Panc1 (cell line): Measurements from ENCODE around the gene RPL13. TPM values are rescaled to one million over a fixed set of nuclear protein-coding genes. Genes with fewer than 3 reads are reported as not detected.
A peak's percentile ranks its signal among the peaks of the same experiment; 100 is the strongest.

Experiments used
- ATAC-seq: fragments of 200-7000 bp; cut with Tn5 transposase; 2 replicates; pipeline ENCODE4 v1.9.1; 2020; ENCODE audit warnings: mild to moderate bottlenecking, moderate library complexity
- BruUV-seq: library from RNA; stranded (reverse); fragments of 400-500 nt; replicated peaks from 2 replicates; lab custom pipeline; 2021; lab: Mats Ljungman, UMichigan
- CTCF ChIA-PET: fragments of 300-600 bp; sonication (Branson Sonifier 250); formaldehyde crosslinking; loops from one replicate; lab custom pipeline; 2022; ENCODE audit warnings: antibody characterized with exemption; lab: Charles Lee
- POLR2A ChIA-PET: fragments of 300-600 bp; sonication (Branson Sonifier 250); formaldehyde crosslinking; loops from one replicate; lab custom pipeline; 2022; ENCODE audit warnings: antibody characterized with exemption; lab: Charles Lee
- DNase-seq: peaks from one replicate; pipeline ENCODE4 v3.0.0-alpha.2; 2010; ENCODE audit warnings: low read depth, low spot score
- H3K27ac ChIP-seq: 2 replicates; pipeline ENCODE4 v1.5.1; 2011; ENCODE audit warnings: mild to moderate bottlenecking, low read length, inconsistent platforms
- H3K27me3 ChIP-seq: fragments of 200-500 bp; sonication (Bioruptor generic); 2 replicates; pipeline ENCODE4 v1.6.0; 2014; ENCODE audit warnings: low read length, inconsistent platforms; ENCODE audit not compliant: control insufficient read depth, insufficient read depth
- H3K36me3 ChIP-seq: fragments of 200-500 bp; sonication (Bioruptor generic); 2 replicates; pipeline ENCODE4 v1.5.1; 2014; ENCODE audit warnings: inconsistent platforms, mild to moderate bottlenecking, low read length, moderate library complexity; ENCODE audit not compliant: control insufficient read depth, insufficient read depth
- H3K4me1 ChIP-seq: 2 replicates; pipeline ENCODE4 v1.5.1; 2011; ENCODE audit warnings: inconsistent platforms, mild to moderate bottlenecking, low read length, moderate library complexity; ENCODE audit not compliant: control insufficient read depth, insufficient read depth
- H3K4me3 ChIP-seq, 2 experiments: 2 replicates each; pipeline ENCODE4 v1.5.1; 2011 to 2012; ENCODE audit warnings: low read depth in 2 of 2, low read length in 2 of 2, mild to moderate bottlenecking in 2 of 2, inconsistent platforms in 1 of 2, moderate library complexity in 1 of 2
- H3K9me3 ChIP-seq: fragments of 200-500 bp; sonication (Bioruptor generic); 2 replicates; pipeline ENCODE4 v1.5.1; 2014; ENCODE audit warnings: low read depth, mild to moderate bottlenecking, inconsistent platforms, low read length, moderate library complexity; ENCODE audit not compliant: control insufficient read depth, insufficient read depth
- CTCF ChIP-seq: fragments of 450-650 bp; IDR thresholded peaks from 2 replicates; pipeline ENCODE4 v1.5.1; 2017; ENCODE audit warnings: mild to moderate bottlenecking
- POLR2AphosphoS5 ChIP-seq: IDR thresholded peaks from 2 replicates; pipeline ENCODE4 v1.6.1; 2012; ENCODE audit warnings: mild to moderate bottlenecking, low read depth, low read length, moderate library complexity
- REST ChIP-seq, 2 experiments: IDR thresholded peaks; 2 replicates each; pipeline ENCODE4 v1.6.1; 2011 to 2012; ENCODE audit warnings: low read depth in 2 of 2, control low read depth in 1 of 2, low read length in 1 of 2, mild to moderate bottlenecking in 1 of 2, moderate library complexity in 1 of 2; ENCODE audit not compliant: insufficient read depth in 1 of 2
- SIN3A ChIP-seq: IDR thresholded peaks from 2 replicates; pipeline ENCODE4 v1.6.1; 2012; ENCODE audit warnings: low read depth, mild to moderate bottlenecking, low read length, moderate library complexity, borderline replicate concordance; ENCODE audit not compliant: insufficient read depth
- TCF7L2 ChIP-seq: IDR thresholded peaks from 2 replicates; pipeline ENCODE4 v1.6.1; 2011; ENCODE audit warnings: mild to moderate bottlenecking, low read depth, low read length, inconsistent platforms
- in situ Hi-C: cut with HindIII; loops from 2 replicates; pipeline ENCODE4 v1.10.0; 2016; ENCODE audit warnings: low sequenced_read_pairs, low pct_unique_long_range_greater_than_20kb
- intact Hi-C: fragments of 100-400 bp; cut with micrococcal nuclease; formaldehyde crosslinking; loops from one replicate; pipeline ENCODE4 v1.10.0; 2022; ENCODE audit not compliant: unreplicated experiment
- total RNA-seq: library from RNA; stranded (reverse); gene quantifications from one replicate; pipeline ENCODE4 v1.2.1, GENCODE V29; 2021; ENCODE audit not compliant: unreplicated experiment

The RPL13 gene
- total RNA-seq, 1 experiment from 2014 or later, result 965 TPM

- ChIA-PET POLR2A (no interaction called here), CTCF (no interaction called here)
- intact Hi-C loops, result no loop called here
- no peaks in the 10 kb centered on the region for H3K27me3 ChIP-seq
- peaks cover 3% of the 10 kb centered on the region; the same call in 1 of the 2 replicates for H3K4me1 ChIP-seq
- H3K9me3 ChIP-seq, result no peaks in the 10 kb centered on the region
- H3K4me3 ChIP-seq, result no peak overlapping the region
- in situ Hi-C loops, result no loop called here
- H3K36me3 ChIP-seq, result peaks cover 20% of the 10 kb centered on the region
- no peak overlapping the region for H3K27ac ChIP-seq
- BruUV-seq, result no TSS peak
- no peak for DNase-seq
- ATAC-seq, result no peak
- no peak for TF ChIP-seq SIN3A
- no peak for TF ChIP-seq POLR2AphosphoS5
- TF ChIP-seq CTCF, result no peak
- TF ChIP-seq REST (IDR thresholded peaks at IDR 0.05; ENCODE audit: insufficient read depth in 1 of 2, low read depth in 2 of 2, low read length in 1 of 2), result no peak
- TF ChIP-seq TCF7L2, result no peak
Observed at GRCh38 chr16:89512453-89512852, 48.0 kb upstream of the RPL13 start.

DNA sequence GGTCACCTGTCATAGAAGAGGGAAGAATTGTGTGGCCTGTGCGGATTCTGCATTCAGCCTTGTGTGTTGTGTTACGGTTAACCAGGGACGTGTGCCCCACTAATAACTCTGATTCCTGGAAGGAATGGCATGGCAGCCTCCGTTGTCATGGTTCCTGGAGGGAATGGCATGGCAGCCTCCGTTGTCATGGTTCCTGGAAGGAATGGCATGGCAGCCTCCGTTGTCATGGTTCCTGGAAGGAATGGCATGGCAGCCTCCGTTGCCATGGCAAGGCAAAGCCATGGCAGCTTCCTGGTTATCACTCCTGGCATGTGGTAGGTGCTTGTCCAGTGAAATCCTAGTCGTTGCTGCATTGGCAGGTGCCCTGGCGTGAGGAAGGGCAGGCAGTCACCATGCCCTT is 43.4 kb upstream of the RPL13 start:
- TF ChIP-seq CTCF, result no peak
- no peak for TF ChIP-seq REST (IDR thresholded peaks at IDR 0.05; ENCODE audit: insufficient read depth in 1 of 2, low read depth in 2 of 2, low read length in 1 of 2)
- no peak for TF ChIP-seq SIN3A
- TF ChIP-seq TCF7L2, result no peak
- TF ChIP-seq POLR2AphosphoS5, result no peak
- no peaks in the 10 kb centered on the region for H3K4me1 ChIP-seq
- H3K27me3 ChIP-seq, result no peaks in the 10 kb centered on the region
- ChIA-PET POLR2A (no interaction called here), CTCF (no interaction called here)
- ATAC-seq (no peak), DNase-seq (no peak)
- no peak overlapping the region for H3K4me3 ChIP-seq
- H3K9me3 ChIP-seq, result no peaks in the 10 kb centered on the region
- H3K27ac ChIP-seq, result no peak overlapping the region
- in situ Hi-C loops, result no loop called here
- BruUV-seq, result TSS peak; percentile 37
- H3K36me3 ChIP-seq, result peaks cover 11% of the 10 kb centered on the region
- intact Hi-C loops, result no loop called here
